GM21723 (cell line): Measurements from ENCODE around the gene SUPT3H.
"Not testable (repeated sequence)": the region's sequence is repeated elsewhere in the genome, so short reads cannot be mapped to it uniquely, and the experiment has no call there.

Source experiments
- ATAC-seq: cut with Tn5 transposase; IDR thresholded peaks from one replicate; pipeline ENCODE4 v1.9.1; 2021; ENCODE audit warnings: mild to moderate bottlenecking, moderate library complexity; ENCODE audit not compliant: unreplicated experiment

The SUPT3H gene

DNA sequence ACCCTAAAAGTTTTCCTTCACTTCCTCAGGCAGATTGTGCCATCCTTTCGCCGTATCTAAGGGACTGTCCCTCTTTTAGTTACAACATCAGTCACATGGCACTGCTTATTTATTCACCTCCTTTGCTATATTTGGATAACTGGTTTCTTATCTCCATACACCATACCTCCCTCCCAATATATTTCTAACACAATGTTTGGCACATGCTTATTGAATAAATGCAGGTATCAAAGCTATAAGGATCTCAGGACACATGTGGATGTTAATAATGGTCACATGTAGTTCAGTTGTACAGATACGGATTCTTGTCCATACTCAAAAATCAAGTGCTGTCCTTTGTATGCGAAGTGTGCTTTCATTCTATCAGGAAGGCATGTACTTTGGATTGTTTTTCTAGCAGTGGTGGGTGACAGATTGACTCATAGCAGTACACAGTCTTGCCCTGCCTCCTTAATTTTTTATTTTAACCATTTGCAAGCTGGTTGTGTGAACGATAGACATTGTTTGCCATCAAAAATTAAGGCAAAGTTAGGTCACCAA, 456.7 kb downstream of the SUPT3H start:
- ATAC-seq, result no peak

DNA sequence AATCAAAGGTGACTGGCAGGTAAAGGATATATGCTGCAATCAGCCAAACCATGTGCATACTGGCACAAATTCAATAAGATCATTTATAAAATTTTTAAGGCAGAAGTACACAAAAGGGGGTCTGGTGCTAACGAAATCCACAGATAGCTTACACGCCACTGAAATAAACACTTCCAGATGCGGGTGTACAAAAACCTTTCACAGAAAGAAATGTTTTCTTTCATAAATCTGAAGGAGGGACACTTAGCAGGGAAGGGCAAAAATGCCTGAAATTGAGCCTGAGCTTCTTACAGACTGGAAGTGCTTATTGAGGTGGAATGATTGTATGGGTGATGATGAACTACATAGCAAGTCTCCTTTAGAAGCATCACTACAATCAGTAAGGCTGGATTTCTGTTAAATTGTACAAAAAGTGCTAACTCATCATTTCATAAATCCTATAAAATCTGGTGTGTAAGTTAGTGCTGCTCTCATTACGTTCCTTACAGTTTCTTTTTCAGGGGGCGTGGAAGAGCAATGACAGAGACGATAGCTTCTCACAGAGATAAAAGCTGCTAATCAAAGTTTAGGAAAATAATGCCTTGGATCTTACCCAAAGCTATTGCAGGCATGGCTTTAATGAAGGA, 458.9 kb downstream of the SUPT3H start:
- ATAC-seq, result no peak

DNA sequence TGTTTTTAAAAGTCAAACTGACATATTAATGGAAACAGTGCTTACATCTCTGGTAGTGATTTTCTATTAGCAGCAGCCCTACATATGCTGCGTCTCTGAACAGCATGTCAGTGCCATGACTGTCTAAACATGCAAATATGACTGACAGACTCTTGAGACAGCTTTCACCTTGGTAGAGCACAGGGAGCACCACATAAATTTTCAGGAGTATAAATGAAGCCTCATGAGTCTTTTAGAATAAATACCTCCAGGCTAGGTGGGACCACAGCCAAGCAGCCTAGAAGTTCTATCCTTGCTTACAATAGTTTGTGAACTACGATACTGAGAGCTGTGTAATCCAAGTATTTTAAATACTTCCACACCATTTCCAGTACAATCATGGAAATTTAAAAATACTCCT, 460.3 kb downstream of the SUPT3H start:
- no peak for ATAC-seq

DNA sequence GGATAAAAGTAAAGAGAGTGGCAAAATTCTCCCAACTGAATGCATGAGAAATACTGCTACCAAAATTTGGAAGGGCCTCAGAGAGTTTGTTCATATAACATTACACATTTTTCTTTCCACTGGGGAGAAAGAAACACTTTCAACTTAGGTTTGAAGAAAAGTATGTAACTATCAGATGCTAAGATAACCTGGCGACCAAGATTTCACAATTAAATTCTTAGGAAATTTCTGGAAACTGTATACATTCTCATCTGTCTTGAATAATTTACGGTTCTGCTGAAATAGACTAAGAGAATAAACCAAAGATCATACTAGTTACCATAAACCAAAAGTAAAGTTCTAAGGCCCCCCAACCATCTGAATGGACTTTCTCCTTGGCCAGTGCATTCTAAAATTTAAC, 462.6 kb downstream of the SUPT3H start:
- no peak for ATAC-seq

DNA sequence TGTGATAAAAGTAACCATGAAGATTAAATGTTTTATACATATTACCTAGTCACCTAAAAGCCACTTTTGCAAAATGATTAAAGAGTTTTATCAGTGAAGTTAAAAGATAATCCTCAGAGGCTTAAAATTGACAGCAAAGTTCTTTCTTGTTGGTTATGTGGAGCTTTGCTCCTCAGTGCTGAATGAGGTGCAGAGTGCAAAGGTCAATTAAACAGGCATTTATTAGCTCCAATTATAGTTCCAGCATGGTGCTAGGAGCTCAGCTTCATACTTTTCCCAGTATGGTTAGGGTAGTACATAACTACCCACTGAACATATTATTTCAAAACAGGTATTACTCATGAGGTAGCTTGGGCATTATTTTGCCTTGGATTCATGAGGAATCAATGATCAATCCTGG, 463.6 kb downstream of the SUPT3H start:
- ATAC-seq, result no peak

DNA sequence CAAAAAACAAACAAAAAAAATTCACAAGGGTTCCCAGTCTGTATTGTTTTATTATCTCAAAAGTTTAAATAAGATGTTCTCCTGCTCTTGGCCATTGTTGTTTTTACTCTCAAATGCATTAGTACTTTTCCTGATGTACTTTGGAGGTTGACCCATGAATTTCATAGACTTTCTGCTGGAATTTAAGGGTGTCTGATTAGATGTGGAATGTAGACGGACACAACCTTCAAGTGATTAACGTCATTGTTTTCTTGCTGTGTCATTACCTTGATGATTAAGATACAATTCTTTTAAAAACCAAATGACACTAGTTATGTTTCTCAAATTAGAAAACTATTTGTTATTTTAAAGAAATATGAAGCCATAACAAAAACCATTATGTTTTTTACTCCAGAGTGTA, 471.0 kb downstream of the SUPT3H start:
- ATAC-seq, result no peak

DNA sequence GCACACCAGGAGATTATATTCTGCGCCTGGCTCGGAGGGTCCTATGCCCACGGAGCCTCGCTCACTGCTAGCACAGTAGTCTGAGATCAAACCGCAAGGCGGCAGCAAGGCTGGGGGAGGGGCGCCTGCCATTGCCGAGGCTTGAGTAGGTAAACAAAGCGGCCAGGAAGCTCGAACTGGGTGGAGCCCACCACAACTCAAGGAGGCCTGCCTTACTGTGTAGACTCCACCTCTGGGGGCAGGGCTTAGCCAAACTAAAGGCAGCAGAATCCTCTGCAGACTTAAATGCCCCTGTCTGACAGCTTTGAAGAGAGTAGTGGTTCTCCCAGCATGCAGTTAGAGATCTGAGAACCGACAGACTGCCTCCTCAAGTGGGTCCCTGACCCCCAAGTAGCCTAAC, 477.4 kb downstream of the SUPT3H start:
- not testable (repeated sequence) for ATAC-seq

DNA sequence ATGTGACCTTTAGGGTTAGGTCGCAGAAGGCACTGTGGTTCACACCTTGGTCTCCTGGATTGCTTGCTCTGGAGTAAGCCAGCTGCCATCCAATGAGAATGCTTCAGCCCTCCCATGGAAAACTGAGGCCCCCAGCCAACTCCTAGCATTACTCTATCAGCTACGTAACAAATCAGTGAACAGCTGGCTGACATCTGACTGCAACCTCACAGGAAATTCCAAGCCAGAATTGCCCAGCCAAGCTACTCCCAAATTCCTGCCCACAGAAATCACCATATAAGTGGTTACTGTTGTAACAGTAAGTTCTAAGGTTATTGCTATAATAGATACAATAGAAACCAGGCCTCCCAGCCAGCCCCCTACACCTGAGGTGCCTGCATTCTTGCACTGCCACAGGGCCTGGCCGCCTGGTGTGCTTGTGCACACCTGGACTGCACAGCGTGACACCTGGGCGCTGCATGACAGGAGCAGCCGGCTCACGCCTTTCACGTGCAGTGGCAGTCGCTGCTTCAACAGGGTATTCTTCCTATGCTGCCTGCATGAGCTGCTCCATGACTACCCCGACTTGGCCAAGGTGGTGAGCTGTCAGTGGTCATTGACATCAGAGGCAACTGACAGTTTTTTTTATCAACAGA, 479.3 kb downstream of the SUPT3H start:
- ATAC-seq, result no peak

DNA sequence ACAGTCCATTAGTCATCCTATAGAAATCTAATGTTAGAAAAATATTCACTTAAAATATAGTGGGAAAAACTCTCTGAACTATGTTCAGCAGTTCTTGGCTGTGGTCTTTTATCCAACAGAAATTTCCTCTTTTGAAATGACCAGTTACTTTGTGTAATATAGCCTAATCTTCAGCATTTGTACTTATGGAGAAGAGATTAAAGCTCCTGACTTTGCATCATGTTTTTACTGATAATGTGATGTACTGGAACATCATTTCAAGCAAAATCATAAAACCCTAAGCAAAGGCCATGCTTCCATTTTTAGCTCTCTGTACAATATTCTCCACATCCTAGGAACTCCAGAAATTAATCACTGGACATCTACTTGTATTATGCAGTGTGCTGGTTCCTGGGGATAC, 480.4 kb downstream of the SUPT3H start:
- ATAC-seq, result no peak

DNA sequence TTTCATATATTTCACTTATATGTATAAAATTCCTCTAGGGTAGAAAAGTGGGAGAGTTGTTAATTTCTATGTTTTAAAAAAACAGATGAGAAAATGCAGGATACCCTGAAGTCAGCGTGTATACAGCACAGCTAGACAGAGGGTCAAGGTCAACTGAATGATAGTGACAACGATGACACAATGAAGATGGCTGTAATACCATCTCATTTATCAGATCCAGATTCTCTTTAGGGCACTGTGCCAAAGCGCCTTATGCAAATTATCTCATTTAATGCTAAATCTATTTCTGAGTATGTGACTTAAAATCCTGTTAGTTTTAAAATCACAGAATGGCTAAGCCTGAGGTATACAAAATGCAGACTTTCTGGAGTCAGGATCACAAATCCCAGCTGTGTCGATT, 481.0 kb downstream of the SUPT3H start:
- ATAC-seq, result no peak

DNA sequence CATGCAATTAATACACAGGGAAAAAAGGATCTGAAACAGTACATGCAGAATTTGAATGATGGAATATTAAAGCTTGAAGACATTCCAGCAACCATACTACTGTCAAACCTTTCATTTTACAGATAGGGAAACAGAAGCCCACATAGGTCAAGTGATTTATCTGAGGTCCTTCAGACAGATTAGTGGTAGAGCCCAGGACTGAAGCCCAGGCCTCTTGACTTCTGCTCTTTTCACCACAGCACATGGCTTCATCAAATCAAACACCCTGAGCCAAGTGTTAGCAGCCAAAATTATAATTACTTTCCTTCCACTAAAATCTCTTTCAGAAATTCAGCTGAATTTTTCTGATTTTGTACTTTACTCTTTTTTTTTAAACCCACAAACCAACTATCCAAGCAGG, 485.2 kb downstream of the SUPT3H start:
- no peak for ATAC-seq

DNA sequence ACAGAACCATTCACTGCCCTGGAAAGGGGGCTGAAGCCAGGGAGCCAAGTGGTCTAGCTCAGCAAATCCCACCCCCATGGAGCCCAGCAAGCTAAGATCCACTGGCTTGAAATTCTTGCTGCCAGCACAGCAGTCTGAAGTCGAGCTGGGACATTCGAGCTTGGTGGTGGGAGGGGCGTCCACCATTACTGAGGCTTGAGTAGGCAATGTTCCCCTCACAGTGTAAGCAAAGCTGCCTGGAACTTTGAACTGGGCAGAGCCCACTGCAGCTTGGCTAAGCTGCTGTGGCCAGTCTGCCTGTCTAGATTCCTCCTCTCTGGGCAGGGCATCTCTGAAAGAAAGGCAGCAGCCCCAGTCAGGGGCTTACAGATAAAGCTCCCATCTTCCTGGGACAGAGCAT, 498.7 kb downstream of the SUPT3H start:
- ATAC-seq, result not testable (repeated sequence)

DNA sequence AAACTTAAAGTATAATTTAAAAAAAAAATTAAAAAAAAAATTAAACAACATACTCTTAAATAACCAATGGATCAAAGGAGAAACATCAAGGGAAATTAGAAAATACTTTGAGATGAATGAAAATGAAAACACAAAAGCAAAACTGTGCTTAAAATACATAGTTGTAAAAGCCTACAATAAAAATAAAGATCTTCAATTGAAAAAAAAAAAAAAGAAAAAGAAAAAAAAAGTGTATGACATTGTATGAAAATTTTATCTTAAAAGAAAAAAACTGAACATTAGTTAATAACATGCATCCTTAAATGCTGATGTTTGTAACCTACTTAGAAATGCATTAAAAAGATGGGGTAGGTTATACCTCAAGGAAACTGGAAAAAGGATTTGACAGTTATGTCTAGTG, 501.1 kb downstream of the SUPT3H start:
- not testable (repeated sequence) for ATAC-seq

DNA sequence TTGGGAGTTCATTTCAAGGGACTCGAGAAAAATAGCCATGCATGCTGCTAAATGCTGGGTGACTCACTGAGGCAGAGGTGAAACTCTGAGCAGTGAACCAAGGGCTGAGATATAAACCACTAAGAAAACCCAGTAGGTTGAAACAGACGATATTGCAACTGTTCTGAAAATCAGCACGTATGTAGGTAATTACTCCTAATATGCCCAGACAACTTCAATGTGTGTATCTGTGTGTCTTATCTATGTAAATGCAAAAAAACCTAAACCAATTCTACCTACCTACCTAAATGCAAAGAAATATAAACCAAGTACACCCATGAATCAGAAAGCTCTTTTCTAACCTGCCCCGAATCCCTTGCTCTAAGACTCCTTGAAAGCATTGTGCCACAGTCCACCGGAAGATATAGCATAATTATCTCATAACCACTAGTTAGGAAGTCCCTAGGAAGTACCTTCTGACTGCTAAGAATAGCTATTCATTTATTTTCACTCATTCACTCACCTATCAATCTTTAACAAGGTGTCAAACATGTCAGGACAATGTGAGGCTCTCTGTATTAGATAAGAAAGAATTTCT, 508.3 kb downstream of the SUPT3H start:
- peak; percentile 80 for ATAC-seq

DNA sequence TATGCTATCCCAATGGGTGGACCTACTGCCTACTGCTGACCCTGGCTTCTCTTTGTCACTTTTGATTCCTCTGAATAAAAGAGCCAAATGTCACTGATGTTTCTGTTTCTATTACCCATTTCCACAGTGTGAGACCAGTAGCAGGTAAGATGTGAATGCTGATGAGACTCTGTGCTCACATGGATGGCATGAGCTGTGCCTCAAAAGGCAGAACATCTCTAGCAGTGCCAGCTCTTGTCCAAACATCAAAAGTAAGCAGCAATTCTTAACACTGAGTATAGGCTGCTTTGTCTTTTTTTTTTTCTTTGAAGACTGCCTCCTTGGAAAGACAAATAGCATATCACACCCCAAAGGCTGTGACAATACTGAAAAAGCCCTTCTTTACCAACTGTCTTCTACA, 508.8 kb downstream of the SUPT3H start:
- ATAC-seq, result peak; percentile 16

DNA sequence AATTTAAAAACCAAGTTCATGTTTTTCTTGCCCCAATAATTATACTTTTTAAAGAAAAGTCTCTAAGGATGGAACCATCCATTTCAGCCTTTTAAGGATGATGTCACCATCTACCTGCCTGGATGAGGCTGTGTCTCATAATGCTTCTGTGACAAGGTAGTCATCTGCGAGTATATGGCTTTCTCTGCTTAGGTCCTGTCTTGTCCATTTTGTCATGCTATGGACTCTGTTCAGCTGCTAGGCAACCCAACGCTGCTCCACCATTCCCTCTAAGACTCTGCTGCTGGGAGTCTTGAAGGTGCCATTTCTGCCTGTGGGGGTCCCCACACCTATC, 509.4 kb downstream of the SUPT3H start:
- peak; percentile 55 for ATAC-seq

DNA sequence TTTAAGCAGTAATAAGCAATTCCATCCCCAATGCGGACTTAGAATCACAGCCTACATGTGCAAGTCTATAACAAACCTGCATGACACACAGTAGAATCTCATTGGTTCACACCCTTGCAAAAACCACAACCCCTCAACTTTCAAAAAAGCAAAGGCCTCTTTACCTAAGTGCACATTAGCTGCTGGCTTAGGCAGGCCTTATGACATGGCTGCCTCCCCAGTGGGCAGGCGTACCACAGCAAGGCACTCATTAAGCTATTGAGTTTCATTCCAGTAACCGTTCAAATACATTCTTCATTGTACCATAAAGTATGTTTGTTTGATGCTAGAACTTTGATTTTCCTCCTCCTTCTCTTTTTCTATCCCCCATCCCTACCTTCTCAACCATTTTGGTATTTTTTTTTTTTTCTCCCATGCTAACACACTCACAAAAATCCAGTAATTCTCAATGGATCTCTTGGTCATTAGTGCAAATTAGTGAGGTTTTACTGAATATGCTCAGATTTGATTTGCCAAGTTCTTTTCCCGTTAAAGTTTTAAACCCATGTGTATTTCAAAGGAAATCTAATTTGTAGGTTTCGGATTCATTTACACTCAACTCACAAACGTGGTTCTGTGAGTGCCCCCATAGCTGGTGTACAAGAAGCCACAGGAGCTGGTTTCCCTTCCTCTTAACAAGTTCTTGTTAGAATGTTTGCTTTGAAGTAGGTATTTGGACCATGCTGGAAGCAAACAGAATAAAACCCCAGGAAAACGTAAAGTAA, 510.0 kb downstream of the SUPT3H start:
- ATAC-seq, result peak; percentile 80

DNA sequence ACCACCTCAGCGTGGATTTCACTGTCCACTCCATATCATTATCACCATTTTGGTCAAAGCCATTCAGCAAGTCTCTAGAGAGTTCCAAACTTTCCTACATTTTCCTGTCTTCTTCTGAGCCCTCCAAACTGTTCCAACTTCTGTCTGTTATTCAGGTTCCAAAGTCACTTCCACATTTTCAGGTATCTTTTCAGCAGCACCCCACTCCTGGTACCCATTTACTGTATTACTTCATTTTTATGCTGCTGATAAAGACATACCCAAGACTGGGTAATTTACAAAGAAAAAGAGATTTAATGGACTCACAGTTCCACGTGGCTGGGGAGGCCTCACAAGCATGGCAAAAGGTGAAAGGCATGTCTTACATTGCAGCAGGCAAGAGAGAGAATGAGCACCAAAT, 512.5 kb downstream of the SUPT3H start:
- ATAC-seq, result not testable (repeated sequence)

DNA sequence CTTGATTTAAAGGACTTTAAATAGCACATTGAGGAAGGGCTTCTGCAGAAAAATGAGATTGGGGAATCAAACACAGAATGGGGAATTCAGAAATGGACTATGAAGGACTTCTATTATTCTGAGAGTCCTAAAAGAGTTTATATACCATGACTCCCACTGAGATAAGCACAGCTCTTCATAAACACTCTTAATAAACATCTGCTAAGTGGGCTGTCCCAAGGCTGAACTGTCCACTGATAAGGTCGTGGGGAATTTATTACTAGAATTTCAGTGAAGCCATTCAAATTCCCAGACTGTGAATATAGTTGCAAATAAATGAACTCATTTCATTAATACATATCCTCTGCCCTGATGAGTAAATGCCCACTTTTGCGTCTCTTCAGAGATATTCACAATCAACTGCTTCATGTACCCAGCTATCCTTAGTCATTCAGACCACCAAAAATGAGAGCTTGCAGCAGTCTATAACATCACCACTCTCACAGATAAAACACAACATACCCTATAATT, 517.8 kb downstream of the SUPT3H start:
- ATAC-seq, result no peak

DNA sequence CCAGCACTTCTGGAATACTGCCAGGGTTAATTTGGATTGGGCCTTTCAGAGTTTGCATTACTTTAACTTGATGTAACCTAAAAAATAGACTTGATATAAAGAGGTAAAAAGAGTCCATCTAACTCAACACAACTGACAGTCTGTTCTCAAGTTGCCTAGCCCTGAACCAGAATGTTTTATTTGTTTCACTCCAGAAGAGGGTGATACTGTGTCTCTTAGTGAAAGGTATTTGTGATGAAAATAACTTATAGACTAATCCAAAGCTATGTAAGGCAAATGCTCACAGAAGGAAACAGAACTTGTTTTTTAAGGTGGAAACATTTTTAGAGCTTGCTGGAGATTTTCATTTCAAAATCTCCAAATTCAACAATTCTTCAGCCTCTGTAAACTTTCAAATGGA, 518.7 kb downstream of the SUPT3H start:
- no peak for ATAC-seq

DNA sequence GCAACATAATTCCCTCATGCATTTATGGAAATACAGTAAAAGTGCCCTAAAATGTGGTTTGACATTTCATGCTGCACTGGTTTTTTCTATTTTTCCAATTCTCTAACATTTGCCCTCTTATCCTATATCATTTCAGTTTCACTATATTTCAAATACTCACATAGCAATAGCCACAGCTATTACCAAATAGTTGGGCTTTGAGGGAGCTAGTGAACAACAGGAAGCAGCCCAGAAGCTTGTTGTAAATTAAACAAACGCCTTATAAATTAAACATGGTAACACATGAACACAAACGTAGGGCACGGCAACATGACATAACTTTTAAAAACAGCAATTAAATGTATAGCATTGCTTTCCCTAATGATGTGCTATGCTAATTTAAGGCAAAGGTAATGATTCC, 521.3 kb downstream of the SUPT3H start:
- ATAC-seq, result no peak
